Inflammatory macrophage treated with lipopolysaccharide for 4 hours (primary cell): Measurements from ENCODE around the gene PRKN.

Experiments
- DNase-seq: peaks from one replicate; pipeline ENCODE4 v3.0.0-alpha.2; 2020

The PRKN gene

DNA sequence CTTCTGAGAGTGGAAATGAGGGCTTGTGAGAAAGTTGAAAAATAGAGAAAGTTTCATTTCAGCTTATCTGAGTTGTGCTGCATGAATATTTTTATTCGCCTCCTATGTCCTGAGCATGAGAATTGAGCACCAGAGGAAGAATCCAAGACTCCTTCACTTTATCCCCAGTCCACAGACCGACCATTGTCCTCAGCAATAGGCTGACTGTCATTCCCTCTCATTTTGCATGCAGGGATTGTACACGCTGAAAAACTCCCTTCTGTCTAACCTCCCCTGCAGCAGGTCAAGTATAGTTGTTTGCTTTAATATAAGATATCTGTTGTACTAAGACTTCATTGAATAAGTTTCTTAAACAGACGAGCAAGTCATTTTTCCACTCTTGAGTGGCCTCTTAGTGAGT lies 437.6 kb downstream of the PRKN start:
- no peak for DNase-seq

DNA sequence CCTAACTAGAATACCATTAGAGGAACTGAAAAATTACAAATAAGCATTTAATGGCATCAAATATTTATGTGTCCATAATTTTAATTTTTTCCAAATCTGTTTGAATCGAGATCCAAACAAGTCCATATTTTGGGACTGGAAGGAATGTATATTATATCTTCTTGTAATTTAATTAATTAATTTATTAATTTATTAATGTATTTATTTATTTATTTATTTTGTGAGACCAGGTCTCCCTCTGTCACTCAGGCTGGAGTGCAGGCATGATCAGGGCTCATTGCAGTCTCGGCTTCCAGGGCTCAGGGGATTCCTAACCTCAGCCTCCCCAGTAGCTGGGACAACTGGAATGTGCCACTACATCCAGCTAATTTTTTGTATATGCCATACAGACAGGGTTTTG lies 453.6 kb downstream of the PRKN start:
- no peak for DNase-seq

DNA sequence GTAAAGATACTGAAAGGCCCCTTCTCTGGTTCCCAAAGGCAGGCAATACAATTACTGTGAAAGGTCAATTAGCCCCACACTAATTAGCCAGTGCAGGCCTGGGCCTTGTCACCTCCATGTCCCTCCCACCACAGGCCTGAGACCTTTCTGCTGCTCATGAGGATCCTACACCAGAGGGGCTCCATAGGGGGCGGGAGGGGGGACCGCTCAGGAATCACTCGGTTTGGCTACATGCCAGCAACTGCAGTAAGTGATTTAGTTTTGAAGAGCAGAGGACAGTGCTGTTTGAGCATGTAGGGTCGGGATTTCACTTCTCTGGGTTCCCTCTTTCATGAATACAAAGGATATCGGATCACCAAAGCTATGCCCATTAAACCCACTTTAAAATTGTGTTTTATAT lies 455.6 kb downstream of the PRKN start:
- no peak for DNase-seq

DNA sequence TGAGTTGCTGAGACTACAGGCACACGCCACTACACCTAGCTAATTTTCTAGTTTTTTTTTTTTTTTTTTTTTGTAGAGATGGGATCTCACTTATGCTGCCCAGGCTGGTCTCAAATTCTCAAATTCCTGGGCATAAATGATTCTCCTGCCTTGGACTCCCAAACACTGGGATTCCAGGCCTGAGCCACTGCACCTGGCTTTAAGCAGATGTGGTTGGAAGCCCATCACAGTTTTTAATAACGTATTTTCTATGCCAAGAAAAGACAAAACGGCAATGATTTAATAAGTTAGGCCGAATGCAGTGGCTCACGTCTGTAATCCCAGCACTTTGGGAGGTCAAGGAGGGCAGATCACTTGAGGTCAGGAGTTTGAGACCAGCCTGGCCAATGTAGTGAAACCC lies 456.6 kb downstream of the PRKN start:
- DNase-seq: no peak

DNA sequence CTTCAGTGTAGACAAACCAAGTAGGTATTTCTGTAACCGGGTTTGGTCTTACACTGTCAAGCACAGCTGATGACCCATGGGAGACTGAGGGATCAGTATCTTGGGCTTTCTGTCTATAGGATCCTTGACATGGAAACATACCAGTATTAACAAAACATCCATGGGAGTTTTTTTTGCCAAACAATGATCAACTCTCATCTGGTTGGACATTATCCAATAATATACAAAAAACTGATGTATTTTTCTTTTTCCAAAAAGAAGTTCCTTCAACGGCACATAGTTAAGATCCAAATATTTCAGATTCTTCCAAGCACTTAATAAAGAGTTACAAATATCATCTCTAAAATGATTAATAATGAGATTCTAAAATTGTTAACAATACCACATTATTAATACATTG lies 459.9 kb downstream of the PRKN start:
- DNase-seq: no peak

DNA sequence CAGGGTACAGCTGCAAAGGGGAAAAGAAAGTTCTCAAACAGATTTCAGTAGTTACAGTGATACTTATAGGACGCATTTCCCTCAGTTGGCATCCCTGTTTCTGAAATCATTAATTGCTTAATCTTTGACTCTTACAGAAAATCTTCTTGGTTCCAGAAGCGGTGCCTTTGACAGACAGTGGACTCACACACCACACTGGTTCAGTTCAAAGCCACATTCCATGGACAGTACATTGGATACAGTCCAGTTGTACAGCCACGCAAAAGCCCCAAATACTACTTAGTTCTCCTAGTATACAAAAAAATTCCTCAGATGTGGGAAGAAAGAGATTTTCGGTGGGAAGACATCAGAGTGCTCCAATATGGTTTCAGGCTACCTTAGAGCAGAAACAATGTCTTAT lies 460.4 kb downstream of the PRKN start:
- no peak for DNase-seq

DNA sequence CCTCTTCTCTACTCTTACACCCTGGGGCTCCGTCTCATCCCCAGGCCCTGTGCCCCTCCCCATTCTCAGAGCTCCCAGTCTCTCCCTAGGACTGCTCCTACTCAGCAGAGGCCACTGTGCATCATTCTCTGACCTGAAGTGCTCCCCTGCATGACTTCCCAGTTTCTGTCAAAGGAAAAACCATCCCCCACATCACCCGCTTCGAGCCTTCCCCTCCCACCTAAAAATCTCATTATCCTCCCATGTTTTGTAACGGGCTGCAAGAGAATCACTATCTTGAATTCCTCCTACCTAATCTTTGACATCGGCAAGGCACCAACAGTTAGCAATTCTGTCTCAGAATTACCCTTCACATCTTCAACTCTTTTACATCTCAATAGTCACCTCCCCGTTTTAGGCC lies 463.0 kb downstream of the PRKN start:
- no peak for DNase-seq

DNA sequence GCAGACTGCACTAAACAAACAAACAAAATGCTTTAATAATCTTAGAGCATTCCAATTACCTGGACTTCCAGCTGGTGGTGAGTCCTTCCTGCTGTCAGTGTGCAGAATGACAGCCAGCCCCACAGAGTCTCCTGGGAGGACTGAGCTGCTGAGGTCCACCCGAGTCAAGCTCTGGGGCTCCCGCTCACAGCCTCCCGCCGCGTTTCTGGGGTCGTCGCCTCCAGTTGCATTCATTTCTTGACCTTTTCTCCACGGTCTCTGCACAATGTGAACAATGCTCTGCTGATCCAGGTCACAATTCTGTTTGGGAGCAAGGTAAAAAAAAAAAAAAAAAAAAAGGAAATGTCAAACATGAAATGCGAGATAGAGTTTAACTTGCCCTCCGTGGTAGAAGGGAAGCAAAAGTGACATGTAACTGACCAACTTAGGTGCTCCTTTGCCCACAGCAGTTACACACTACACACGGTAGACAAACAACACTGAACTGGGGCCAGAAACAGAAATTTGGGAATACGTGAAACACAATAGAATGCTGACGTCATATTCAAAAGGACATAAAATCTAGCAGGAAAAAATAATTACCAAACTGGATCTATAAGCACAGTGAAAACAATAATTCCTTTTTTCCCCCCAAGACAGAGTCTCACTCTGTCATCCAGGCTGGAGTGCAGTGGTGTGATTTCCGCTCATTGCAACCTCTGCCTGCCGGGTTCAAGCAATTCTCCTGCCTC lies 464.9 kb downstream of the PRKN start:
- DNase-seq: no peak

DNA sequence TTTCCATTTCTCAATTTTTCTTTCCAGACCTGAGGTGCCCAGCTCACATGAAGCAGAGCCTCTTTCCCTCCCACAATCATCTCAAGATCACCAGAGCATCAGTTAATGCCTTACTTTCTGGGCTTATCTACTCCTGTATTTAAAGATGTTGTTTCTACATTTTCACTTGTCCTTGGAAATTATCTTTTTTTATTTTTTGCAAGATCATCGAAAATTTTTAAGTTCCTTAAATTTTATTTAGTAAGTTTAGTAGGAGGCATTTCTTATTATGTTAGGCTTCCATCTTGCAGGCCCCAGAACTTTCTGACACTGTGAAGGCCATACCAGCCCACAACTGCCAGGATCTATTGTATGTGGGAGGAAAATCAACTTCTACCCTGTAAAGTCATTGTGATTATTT lies 466.0 kb downstream of the PRKN start:
- DNase-seq: no peak

DNA sequence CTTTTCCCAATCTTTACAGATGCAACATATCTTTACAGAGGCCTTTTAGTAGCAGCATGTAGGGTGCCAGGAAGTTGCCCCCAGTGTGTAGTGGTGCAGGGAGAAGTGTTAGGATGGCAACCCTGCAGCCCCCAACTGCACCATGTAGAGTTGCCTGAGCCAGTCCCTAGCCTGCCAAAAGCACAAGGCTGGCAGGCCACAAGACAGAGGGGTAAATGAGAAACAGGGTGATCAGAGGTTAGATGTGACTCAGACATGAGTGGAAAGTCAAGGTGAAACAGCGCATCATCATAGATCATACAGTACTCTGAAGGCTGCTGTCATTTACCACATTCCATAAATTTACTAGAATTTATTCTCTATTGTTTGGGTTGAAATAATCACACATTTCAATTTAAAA lies 467.5 kb downstream of the PRKN start:
- DNase-seq: no peak

DNA sequence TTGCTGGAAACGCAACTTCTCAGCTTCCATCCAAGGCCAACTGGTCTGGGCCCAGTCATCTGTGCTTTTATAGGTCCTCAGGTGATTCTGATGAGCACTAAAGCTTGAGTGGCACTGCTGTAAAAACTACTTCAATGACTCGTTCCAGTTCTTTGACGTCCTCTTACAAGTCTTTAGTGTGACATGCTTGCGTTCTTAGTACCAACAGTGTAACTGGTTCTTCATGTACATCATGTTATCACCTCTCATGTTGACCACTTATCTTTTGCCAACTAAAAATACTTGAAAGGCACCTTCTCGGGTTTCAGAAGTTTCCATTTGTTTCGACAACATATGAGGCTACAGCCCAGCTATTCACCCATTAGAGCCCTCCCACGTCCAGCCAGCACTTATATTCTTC lies 468.9 kb downstream of the PRKN start:
- DNase-seq: no peak

DNA sequence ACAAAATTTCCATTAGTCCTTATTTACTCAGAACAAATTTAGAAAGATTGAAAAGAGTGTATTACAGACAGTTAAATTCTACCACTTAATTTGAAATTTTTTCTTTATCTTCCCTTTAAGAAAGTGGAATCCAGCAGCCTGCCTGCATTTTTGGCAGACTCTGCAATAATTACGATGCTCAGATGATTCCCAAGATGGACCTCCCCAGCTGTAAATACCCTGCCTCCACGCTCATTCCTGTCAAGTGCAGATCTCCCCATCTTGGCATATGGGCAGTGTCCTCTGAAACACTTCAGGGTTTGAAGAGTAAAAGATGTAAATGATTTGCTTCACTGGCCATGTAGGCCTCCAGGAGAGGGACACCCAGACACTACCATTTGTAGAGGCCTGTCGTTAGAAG lies 471.2 kb downstream of the PRKN start:
- no peak for DNase-seq

DNA sequence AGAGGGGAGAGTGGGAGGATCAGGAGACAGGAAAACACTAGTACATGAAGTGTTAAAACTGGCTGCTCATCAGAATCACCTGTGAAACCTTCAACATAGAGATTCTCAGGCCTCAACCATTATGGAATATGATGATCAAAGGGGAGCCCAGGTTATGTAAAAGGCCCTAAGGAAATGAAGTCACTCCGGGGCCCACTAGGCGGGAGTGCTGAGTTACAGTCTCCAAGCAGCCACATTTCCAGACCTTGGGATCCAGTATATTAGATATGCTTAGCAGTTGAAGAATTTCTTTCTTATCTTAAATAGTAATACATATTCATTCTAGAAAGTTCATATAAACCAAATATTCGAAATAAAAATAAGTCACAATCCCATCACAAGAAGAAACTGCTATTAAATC lies 476.3 kb downstream of the PRKN start:
- DNase-seq: no peak

DNA sequence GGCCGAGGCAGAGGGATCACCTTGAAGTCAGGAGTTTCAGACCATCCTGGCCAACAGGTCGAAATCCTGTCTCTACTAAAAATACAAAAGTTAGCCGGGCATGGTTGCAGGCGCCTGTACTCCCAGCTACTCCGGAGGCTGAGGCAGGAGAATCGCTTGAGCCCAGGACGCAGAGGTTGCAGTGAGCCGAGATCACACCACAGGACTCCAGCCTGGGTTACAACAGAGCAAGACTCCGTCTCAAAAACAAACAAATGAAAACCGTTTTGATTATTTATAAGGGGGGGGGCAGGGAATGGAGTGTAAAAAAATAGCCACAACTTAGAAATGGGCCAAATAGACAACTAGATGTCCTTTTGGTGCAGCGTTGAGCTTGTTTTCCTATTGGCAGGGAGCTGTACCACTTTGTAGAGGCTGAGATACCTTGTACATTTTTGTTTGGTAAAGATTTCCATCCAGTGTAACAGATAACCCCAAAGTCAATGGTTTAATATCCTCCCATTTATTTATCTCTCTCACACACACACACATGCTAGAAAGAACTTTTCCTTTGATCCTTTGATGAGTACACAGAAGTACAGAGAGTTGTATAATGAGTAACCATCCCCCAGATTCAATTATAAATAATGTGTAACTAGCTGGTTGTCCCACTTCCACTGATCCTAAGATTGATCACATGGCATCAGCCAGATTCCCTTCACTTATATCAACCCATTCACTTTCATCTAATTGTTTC lies 477.5 kb downstream of the PRKN start:
- no peak for DNase-seq

DNA sequence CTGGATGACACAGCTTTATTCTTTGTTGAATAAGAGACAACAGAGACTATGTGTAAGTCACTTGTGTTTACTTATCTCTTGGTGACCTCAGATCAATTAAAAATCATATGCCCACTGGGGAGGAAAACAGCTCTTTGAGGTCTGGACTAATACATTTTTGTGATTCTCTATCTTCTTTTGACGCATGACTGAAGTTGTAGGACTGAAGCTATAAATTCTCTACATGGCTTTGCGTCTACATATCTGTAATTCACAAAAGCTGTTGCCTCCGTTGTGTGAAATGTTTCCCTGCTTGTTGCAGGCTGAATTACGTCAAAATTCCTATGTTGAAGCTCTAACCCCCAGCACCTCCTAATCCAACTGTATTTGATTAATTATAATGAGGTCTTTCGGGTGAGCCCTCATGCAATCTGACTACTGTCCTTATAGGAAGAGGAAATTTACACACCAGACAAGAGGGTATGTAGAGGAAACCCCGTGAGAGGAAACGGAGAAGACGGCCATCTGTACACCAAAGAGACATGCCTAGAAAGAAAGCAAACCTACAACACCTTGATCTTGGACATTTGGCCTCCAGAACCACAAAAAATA lies 481.6 kb downstream of the PRKN start:
- DNase-seq: no peak

DNA sequence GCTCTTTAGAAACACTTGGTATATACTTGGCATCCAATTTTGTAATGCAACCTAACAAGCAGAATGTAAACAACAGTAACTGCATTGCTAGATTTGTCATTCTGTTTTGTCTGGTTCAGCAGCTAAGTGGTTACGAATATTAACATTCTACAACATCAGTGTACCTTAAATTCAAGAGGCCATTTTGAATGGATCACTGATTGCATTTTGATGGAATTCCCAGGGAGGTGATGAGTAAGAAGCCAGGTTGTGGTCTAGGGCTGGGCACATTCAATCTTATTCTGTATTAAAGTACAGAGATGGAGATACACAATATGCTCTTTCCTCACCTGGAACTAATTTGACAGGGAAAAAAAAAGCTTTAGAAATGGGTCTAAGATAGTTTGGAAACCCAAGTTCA lies 483.5 kb downstream of the PRKN start:
- DNase-seq: no peak

DNA sequence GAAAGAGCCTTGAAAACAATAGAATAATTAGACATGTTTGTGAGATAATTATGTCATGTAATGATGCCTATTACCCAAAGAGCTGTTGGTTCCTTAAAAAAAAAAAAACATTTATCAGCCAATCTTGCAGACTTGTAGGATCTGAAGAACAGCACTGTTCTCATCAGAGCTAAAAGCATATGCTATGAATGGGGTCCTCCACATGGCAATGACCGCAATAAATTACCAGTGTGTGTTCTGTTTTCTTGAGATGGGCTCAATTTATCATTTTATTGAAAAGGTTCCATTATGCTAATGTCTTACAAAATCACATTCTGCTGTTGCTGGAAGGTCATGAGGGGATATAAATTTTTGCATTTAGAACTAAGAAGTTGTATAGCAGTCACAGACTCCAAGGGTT lies 484.7 kb downstream of the PRKN start:
- DNase-seq: no peak

DNA sequence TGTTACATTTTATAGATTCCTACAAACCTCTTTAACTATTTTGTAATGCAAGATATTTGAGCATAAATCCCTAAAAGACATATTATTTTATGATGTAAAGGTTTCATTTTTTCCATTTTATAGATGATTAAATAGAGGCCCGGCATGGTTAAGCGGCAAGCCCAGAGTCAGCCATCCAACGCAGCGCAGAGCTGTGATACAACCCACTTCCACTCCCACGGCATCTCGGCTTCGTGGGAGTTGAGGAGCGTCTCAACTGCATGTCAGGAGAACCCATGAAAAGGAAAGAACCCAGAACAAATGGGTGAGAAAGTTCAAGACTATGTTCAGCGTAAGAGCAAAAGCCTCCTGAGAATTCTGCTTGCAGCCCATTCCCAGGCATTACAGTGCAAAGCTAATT lies 488.2 kb downstream of the PRKN start:
- no peak for DNase-seq

DNA sequence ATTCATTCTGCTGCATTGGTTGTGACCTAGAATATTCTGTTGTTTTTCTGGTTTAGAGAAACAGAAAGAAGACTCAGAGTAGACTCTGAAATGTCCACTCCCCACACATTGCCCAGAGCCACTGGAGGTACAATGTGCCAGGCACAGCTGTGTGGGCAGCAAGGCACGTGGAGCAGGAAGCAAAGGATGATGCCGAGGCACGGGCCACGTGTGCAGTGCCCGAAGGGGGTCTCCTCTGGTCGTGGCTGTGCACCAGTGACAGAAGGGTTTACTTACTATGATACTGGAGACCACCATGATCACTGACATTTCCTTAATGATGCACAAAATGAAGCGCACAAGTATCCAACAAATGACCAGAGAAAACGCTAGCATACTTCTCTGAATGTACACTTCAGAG lies 488.9 kb downstream of the PRKN start:
- no peak for DNase-seq

DNA sequence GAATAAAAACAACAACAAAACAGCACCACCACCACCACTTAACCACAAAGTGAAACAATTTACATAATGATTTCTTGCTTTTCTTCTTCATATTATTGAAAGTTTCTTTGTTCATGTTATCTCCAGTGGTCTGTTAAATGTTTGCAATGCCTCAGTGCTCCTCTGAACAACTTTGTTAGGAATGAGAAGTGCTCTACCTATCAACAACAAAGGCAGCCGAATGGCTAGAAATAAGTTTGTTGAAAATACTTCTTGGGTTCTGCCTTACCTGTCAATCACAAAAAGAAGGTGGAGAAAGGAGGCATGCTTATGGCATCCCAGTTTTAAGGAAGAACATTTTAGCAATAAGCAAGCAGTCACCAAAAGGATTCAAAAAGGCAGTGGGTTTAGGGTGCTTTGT lies 490.2 kb downstream of the PRKN start:
- DNase-seq: no peak

DNA sequence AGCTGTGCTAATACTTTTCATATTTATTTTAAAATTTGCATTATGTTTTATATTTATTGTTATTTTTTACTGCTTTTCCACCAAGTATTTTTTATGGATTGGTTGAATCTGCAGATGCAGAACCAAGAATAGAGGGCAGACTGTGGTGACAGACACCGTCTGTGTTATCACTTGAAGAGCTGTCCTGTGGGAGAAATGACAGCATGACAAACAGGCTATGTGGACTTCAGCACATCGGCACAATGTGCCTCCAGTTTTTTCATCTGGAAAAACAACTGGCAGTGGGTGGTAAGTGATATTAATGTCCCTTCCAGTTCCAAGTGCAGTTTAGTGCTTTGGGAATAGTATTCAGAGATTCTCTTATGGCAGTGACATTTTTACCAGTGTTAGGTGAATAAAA lies 492.9 kb downstream of the PRKN start:
- DNase-seq: no peak

DNA sequence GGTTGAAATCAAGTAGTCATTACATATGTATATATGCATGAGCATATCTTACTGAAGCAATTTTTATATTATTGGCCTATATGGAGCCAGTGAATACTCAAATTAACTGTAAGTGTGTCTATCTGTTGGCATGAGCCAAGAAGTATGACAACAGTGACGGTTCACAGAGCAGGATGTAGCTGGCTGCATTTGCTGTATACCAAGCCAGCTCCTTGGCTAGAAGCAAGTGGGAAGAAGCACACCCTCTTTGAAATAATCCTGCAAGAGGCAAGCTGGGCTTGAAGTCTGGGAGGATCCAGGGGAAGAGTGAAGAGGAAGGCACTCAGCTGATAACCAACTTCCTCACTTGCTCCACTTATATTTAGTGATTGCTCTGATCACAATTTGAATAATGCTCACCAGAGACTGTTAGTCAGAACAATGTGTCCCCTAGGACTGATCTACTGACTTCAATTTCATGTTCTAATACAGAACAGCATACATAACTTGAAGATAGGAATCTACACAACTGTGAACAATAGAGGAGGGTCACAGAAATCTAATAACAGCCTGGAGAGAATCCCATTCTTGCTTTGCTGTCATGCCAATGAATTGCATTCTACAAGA lies 497.3 kb downstream of the PRKN start:
- no peak for DNase-seq

DNA sequence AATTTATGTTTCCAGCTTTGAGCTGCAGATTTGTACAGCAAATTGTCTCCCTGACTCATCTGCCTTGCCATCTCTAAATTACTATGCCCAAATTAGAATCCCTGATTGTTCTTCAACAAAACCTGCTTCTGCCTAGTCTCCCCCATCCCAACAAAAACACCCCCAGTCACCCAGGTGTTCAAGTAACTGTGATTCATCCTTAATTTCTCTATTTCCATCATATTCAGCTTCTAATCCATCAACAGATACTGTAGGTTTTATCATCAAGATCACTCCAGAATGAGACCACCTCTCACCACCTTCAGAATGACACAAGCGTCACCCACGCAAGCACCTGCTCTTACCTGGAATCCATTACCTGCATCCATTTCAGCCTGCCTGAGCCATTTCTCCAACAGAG lies 498.5 kb downstream of the PRKN start:
- DNase-seq: no peak

DNA sequence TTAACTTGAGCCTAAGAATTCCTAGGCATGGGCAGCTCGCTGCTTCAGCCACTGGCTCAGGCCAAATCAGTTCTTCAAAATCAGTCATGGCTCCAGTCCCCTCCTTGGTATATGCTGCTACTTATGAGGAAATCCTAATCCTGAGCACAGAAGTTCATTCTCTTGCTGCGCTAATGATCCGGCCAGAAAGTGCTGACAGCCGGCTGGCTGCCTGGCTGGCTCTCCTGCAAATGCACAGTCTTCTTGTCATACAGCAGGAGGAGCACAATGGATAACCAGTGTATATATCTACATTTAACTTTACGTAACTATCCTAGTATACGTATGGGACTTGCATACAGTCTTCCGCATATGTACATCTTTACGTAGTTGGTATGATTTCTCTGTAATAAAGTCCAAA lies 500.8 kb downstream of the PRKN start:
- DNase-seq: no peak
